ENCODE measurements around the gene PCGF1. TPM values are rescaled to one million over a fixed set of nuclear protein-coding genes. Genes with fewer than 3 reads are reported as not detected.

Gene PCGF1
- total and polyA plus RNA-seq, 2 of the 13 experiments (the other 11 are each of a cell fraction or from before 2014, with no cell fraction given), result 20.4 to 22.6 TPM

DNA sequence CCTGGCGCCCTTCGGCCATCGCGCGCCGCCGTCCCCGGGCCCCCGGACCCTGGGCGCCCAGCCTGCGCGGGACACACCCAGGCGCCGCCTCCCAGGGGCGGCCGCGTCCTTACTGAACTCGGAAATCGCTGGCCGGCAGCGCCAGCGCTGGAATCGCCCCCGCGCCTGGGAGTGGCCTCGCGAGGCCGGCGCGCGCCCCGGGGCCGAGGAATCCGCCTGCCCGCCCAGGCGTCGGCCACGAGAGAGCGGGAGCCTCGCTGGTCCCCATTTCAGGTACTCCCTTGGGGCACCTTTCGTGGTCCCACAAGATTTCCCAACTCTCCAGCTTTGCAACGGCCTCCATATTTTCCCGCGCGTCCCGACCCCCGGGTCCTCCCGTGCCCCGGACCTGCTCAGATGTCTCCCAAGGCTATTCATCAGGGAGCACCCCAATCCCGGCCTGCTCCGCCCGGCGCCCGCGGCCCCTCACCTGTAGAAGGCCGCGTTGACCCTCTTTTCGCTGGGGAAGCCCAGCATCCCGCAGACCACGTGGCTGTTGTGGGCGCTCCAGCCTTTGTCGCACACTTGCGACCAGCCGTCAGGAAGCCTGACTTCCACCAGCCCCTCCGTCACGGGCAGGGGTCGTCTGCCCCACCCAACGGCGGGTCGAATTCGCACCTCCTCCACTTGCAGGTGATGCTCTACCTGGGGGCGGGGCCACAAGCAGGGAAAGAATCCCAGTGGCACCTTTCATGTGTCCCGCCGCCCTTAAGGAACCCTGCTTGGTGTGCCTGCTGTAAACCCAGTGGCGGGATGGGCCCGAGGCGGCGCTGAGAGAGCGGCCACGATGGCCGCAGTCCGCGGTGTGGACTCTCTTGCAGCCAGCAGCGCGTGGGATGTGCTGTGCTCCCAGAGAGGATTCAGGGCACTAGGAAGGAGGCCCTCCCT, 41.7 kb upstream of the PCGF1 start (continued):
- TF ChIP-seq, protein P1, sequence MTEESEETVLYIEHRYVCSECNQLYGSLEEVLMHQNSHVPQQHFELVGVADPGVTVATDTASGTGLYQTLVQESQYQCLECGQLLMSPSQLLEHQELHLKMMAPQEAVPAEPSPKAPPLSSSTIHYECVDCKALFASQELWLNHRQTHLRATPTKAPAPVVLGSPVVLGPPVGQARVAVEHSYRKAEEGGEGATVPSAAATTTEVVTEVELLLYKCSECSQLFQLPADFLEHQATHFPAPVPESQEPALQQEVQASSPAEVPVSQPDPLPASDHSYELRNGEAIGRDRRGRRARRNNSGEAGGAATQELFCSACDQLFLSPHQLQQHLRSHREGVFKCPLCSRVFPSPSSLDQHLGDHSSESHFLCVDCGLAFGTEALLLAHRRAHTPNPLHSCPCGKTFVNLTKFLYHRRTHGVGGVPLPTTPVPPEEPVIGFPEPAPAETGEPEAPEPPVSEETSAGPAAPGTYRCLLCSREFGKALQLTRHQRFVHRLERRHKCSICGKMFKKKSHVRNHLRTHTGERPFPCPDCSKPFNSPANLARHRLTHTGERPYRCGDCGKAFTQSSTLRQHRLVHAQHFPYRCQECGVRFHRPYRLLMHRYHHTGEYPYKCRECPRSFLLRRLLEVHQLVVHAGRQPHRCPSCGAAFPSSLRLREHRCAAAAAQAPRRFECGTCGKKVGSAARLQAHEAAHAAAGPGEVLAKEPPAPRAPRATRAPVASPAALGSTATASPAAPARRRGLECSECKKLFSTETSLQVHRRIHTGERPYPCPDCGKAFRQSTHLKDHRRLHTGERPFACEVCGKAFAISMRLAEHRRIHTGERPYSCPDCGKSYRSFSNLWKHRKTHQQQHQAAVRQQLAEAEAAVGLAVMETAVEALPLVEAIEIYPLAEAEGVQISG (CRISPR knock-in tag; IDR thresholded peaks at IDR 0.05), result peak; percentile 17; the same call in 1 of the 2 replicates

DNA sequence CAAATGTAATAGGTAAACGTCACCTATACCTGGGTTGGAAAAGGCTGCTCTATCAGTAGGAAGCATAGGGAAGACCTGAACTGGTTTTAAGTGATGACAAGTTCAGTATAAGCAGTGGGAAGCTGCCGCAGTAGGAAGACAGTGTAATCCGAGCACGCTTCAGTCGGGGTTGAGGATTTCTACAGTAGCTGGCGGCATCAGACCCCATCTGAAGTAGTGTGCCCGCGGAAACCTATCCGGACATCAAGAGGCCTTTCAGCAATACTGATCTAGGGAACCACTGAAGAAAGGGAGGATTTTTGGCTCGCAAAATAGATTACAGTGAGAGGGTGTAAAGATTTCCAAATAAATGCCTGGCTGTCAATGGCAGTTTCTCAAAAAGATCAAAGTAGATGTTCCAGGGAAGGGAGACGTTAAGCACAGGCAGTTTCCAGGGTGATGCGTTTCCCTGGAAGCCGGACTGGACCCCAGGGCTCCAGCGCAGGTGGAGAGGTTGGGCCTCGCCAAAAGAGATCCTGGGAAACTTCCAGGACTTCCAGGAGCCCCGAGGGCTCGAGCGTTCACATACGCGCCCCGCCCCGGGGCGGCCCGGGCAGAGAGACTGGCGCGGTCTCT, 40.9 kb upstream of the PCGF1 start:
- BruUV-seq (replicated peaks), result no TSS peak
- FAIRE-seq (no peak), DNase-seq (ENCODE audit: low spot score) (no peak), ATAC-seq (no peak)
- H2AFZ ChIP-seq (ENCODE audit: low read length), result no peak overlapping the region
- POLR2A ChIA-PET, result no interaction called here
- H3K27me3 ChIP-seq (ENCODE audit: control insufficient read depth in 1 of 2, insufficient read depth in 2 of 2, low read length in 2 of 2), result peaks cover 0 to 27% of the 10 kb centered on the region in 2 experiments; a peak in 2 of 5 replicates
- no peaks in the 10 kb centered on the region for H3K79me2 ChIP-seq (ENCODE audit: insufficient read depth, low read length)
- no peak overlapping the region for H3K27ac ChIP-seq (ENCODE audit: extremely low read length, insufficient read depth, low read length)
- intact Hi-C loops (cut with micrococcal nuclease; ENCODE audit: unreplicated experiment) (no loop called here), in situ Hi-C loops (cut with HindIII; ENCODE audit: extremely low pct_ligation_motif_present, low pct_unique_long_range_greater_than_20kb) (no loop called here)
- no peaks in the 10 kb centered on the region for H3K36me3 ChIP-seq (replicated peaks in 1 of 2; ENCODE audit: control insufficient read depth in 1 of 2, insufficient read depth in 2 of 2, low read length in 2 of 2)
- CTCF ChIA-PET (ENCODE audit: low intra/inter-chr PET ratio, low total read pairs), result no interaction called here
- peak overlapping the region; percentile 74 for H3K4me2 ChIP-seq (ENCODE audit: low read depth, low read length)
- H3K4me1 ChIP-seq (ENCODE audit: insufficient read depth, low read length), result peaks cover 48% of the 10 kb centered on the region
- peak overlapping the region; percentile 33 to 73 (median 56) for H3K4me3 ChIP-seq (replicated peaks in 1 of 3; ENCODE audit: insufficient read depth in 1 of 3, low read depth in 2 of 3, low read length in 3 of 3)
- H3K9ac ChIP-seq (ENCODE audit: insufficient read depth, low read depth, low read length), result peak overlapping the region; percentile 51
- WGBS (ENCODE audit: low lambda C conversion rate), result 20% methylated on average over 14 of the region's 26 CpGs
- no peaks in the 10 kb centered on the region for H4K20me1 ChIP-seq (ENCODE audit: insufficient read depth, low read length)
- no peaks in the 10 kb centered on the region for H3K9me3 ChIP-seq (ENCODE audit: low read length)
- 0 out of 2 replicates have a peak, but pooled peaks have one; percentile 46 for TF ChIP-seq SNAI1 (CRISPR knock-in tag; IDR thresholded peaks at IDR 0.05; ENCODE audit: borderline replicate concordance)
- TF ChIP-seq, protein P2, sequence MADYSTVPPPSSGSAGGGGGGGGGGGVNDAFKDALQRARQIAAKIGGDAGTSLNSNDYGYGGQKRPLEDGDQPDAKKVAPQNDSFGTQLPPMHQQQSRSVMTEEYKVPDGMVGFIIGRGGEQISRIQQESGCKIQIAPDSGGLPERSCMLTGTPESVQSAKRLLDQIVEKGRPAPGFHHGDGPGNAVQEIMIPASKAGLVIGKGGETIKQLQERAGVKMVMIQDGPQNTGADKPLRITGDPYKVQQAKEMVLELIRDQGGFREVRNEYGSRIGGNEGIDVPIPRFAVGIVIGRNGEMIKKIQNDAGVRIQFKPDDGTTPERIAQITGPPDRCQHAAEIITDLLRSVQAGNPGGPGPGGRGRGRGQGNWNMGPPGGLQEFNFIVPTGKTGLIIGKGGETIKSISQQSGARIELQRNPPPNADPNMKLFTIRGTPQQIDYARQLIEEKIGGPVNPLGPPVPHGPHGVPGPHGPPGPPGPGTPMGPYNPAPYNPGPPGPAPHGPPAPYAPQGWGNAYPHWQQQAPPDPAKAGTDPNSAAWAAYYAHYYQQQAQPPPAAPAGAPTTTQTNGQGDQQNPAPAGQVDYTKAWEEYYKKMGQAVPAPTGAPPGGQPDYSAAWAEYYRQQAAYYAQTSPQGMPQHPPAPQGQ (CRISPR knock-in tag; IDR thresholded peaks at IDR 0.05; ENCODE audit: borderline replicate concordance), result no peak
- TF ChIP-seq, protein P3, sequence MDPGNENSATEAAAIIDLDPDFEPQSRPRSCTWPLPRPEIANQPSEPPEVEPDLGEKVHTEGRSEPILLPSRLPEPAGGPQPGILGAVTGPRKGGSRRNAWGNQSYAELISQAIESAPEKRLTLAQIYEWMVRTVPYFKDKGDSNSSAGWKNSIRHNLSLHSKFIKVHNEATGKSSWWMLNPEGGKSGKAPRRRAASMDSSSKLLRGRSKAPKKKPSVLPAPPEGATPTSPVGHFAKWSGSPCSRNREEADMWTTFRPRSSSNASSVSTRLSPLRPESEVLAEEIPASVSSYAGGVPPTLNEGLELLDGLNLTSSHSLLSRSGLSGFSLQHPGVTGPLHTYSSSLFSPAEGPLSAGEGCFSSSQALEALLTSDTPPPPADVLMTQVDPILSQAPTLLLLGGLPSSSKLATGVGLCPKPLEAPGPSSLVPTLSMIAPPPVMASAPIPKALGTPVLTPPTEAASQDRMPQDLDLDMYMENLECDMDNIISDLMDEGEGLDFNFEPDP (CRISPR knock-in tag; conservative IDR thresholded peaks at IDR 0.05), result 0 out of 2 replicates have a peak, but pooled peaks have one; percentile 84
- no peak for TF ChIP-seq IRX3 (CRISPR knock-in tag; IDR thresholded peaks at IDR 0.05; ENCODE audit: borderline replicate concordance, low read depth)
- TF ChIP-seq MTF2 (CRISPR knock-in tag; IDR thresholded peaks at IDR 0.05; ENCODE audit: borderline replicate concordance), result 0 out of 2 replicates have a peak, but pooled peaks have one; percentile 86
- TF ChIP-seq SYNCRIP (IDR thresholded peaks at IDR 0.05; ENCODE audit: insufficient read depth, low read depth, low read length), result no peak
- TF ChIP-seq, protein P4, sequence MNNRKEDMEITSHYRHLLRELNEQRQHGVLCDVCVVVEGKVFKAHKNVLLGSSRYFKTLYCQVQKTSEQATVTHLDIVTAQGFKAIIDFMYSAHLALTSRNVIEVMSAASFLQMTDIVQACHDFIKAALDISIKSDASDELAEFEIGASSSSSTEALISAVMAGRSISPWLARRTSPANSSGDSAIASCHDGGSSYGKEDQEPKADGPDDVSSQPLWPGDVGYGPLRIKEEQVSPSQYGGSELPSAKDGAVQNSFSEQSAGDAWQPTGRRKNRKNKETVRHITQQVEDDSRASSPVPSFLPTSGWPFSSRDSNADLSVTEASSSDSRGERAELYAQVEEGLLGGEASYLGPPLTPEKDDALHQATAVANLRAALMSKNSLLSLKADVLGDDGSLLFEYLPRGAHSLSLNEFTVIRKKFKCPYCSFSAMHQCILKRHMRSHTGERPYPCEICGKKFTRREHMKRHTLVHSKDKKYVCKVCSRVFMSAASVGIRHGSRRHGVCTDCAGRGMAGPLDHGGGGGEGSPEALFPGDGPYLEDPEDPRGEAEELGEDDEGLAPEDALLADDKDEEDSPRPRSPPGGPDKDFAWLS (CRISPR knock-in tag; IDR thresholded peaks at IDR 0.05; ENCODE audit: borderline replicate concordance), result 0 out of 2 replicates have a peak, but pooled peaks have one; percentile 12
- TF ChIP-seq ZNF230 (CRISPR knock-in tag; IDR thresholded peaks at IDR 0.05), result no peak
- no peak for TF ChIP-seq RBAK (CRISPR knock-in tag; IDR thresholded peaks at IDR 0.05)
- TF ChIP-seq POGZ (CRISPR knock-in tag; IDR thresholded peaks at IDR 0.05), result peak; percentile 31; the same call in 1 of the 2 replicates
